ENCODE data around the gene TPGS1.

Gene TPGS1

GRCh38 chr19:488505-489417 is 18.5 kb upstream of the TPGS1 start:
- no peak for TF ChIP-seq CTCF (IDR thresholded peaks at IDR 0.05; ENCODE audit: low read depth, low read length)
- TF ChIP-seq MAX (IDR thresholded peaks at IDR 0.05; ENCODE audit: low read depth, low read length), result peak; percentile 47
- peak; percentile 69 for TF ChIP-seq POLR2A (IDR thresholded peaks at IDR 0.05; ENCODE audit: extremely low read depth, insufficient read length)
- TF ChIP-seq MYC (IDR thresholded peaks at IDR 0.05; ENCODE audit: low read depth, low read length), result peak; percentile 64
- peak; percentile 92 for DNase-seq (ENCODE audit: low read depth)
- H3K4me3 ChIP-seq (ENCODE audit: low read depth, low read length), result peak overlapping the region; percentile 62

- TF ChIP-seq POLR2A (IDR thresholded peaks at IDR 0.05; ENCODE audit: extremely low read depth, insufficient read length) (no peak), MAX (IDR thresholded peaks at IDR 0.05; ENCODE audit: low read depth, low read length) (no peak), CTCF (IDR thresholded peaks at IDR 0.05; ENCODE audit: low read depth, low read length) (no peak), MYC (IDR thresholded peaks at IDR 0.05; ENCODE audit: low read depth, low read length) (no peak)
- peak overlapping the region; percentile 38 for H3K4me3 ChIP-seq (ENCODE audit: low read depth, low read length)
- DNase-seq (ENCODE audit: low read depth), result no peak
Observed at GRCh38 chr19:489418-490196, 17.7 kb upstream of the TPGS1 start.

- no peak overlapping the region for H3K4me3 ChIP-seq (ENCODE audit: low read depth, low read length)
- TF ChIP-seq MYC (IDR thresholded peaks at IDR 0.05; ENCODE audit: low read depth, low read length) (no peak), MAX (IDR thresholded peaks at IDR 0.05; ENCODE audit: low read depth, low read length) (no peak), POLR2A (IDR thresholded peaks at IDR 0.05; ENCODE audit: extremely low read depth, insufficient read length) (no peak), CTCF (IDR thresholded peaks at IDR 0.05; ENCODE audit: low read depth, low read length) (no peak)
- DNase-seq (ENCODE audit: low read depth), result no peak
Observed at GRCh38 chr19:491146-491741, 16.1 kb upstream of the TPGS1 start.

- TF ChIP-seq POLR2A (IDR thresholded peaks at IDR 0.05; ENCODE audit: extremely low read depth, insufficient read length) (no peak), MYC (IDR thresholded peaks at IDR 0.05; ENCODE audit: low read depth, low read length) (no peak), CTCF (IDR thresholded peaks at IDR 0.05; ENCODE audit: low read depth, low read length) (no peak), MAX (IDR thresholded peaks at IDR 0.05; ENCODE audit: low read depth, low read length) (no peak)
- DNase-seq (ENCODE audit: low read depth), result no peak
- no peak overlapping the region for H3K4me3 ChIP-seq (ENCODE audit: low read depth, low read length)
Observed at GRCh38 chr19:492091-492531, 15.2 kb upstream of the TPGS1 start.

GRCh38 chr19:493391-494170 is 13.7 kb upstream of the TPGS1 start:
- DNase-seq (ENCODE audit: low read depth), result no peak
- no peak for TF ChIP-seq POLR2A (IDR thresholded peaks at IDR 0.05; ENCODE audit: extremely low read depth, insufficient read length)
- no peak for TF ChIP-seq MYC (IDR thresholded peaks at IDR 0.05; ENCODE audit: low read depth, low read length)
- no peak for TF ChIP-seq MAX (IDR thresholded peaks at IDR 0.05; ENCODE audit: low read depth, low read length)
- TF ChIP-seq CTCF (IDR thresholded peaks at IDR 0.05; ENCODE audit: low read depth, low read length), result no peak
- no peak overlapping the region for H3K4me3 ChIP-seq (ENCODE audit: low read depth, low read length)
